Stimulated activated naive CD4-positive, alpha-beta T cell (primary cell): ENCODE data around the gene CD2AP.
A peak's percentile ranks its signal among the peaks of the same experiment; 100 is the strongest.
"Not testable (repeated sequence)": the region's sequence is repeated elsewhere in the genome, so short reads cannot be mapped to it uniquely, and the experiment has no call there.

Experiments used
- DNase-seq, 6 experiments: peaks; one replicate each; lab custom pipeline; 2025; lab: John Stamatoyannopoulos, UW

CD2AP gene

GRCh38 chr6:47563162-47563561 is 85.6 kb downstream of the CD2AP start:
- no peak for DNase-seq

- not testable (repeated sequence) for DNase-seq
These were observed 89.0 kb downstream of the CD2AP start for GRCh38 chr6:47566602-47567001.

- DNase-seq, result no peak
These were observed 90.0 kb downstream of the CD2AP start for GRCh38 chr6:47567586-47567985.

GRCh38 chr6:47571488-47571887 is 93.9 kb downstream of the CD2AP start:
- no peak for DNase-seq

- DNase-seq, result no peak
These were observed 95.5 kb downstream of the CD2AP start for GRCh38 chr6:47573109-47573508.

- DNase-seq, result no peak
These were observed 97.2 kb downstream of the CD2AP start for GRCh38 chr6:47574789-47575188.

GRCh38 chr6:47579040-47579439 is 101.5 kb downstream of the CD2AP start:
- no peak for DNase-seq

- DNase-seq, result no peak
These were observed 104.0 kb downstream of the CD2AP start for GRCh38 chr6:47581591-47581990.

- no peak for DNase-seq
These were observed 109.9 kb downstream of the CD2AP start for GRCh38 chr6:47587493-47587892.

- DNase-seq, result no peak
These were observed 114.7 kb downstream of the CD2AP start for GRCh38 chr6:47592131-47592840.

GRCh38 chr6:47593979-47594378 is 116.4 kb downstream of the CD2AP start:
- DNase-seq, result no peak

- DNase-seq, result no peak
These were observed 118.2 kb downstream of the CD2AP start for GRCh38 chr6:47595785-47596184.

- no peak for DNase-seq
These were observed 120.8 kb downstream of the CD2AP start for GRCh38 chr6:47598367-47598766.

- DNase-seq, result no peak
These were observed 121.9 kb downstream of the CD2AP start for GRCh38 chr6:47599512-47599911.

- DNase-seq, result no peak
These were observed 125.6 kb downstream of the CD2AP start for GRCh38 chr6:47603227-47603626.

GRCh38 chr6:47603995-47604394 is 126.4 kb downstream of the CD2AP start:
- DNase-seq, result no peak

GRCh38 chr6:47621838-47622449 is 144.4 kb downstream of the CD2AP start:
- no peak for DNase-seq

GRCh38 chr6:47626782-47627181 is 149.2 kb downstream of the CD2AP start:
- DNase-seq, result no peak

- DNase-seq, result no peak
These were observed 151.1 kb downstream of the CD2AP start for GRCh38 chr6:47628448-47629272.

GRCh38 chr6:47629954-47630353 is 152.4 kb downstream of the CD2AP start:
- DNase-seq, result no peak

- no peak for DNase-seq
These were observed 153.0 kb downstream of the CD2AP start for GRCh38 chr6:47630587-47630986.

GRCh38 chr6:47631269-47631772 is 153.7 kb downstream of the CD2AP start:
- DNase-seq, result peak in 3 of 6 experiments; percentile 18 to 61 (median 37)

- DNase-seq, result no peak
These were observed 154.2 kb downstream of the CD2AP start for GRCh38 chr6:47631797-47632196.
